Measurements from ENCODE around the gene LRP8.

Gene LRP8

DNA sequence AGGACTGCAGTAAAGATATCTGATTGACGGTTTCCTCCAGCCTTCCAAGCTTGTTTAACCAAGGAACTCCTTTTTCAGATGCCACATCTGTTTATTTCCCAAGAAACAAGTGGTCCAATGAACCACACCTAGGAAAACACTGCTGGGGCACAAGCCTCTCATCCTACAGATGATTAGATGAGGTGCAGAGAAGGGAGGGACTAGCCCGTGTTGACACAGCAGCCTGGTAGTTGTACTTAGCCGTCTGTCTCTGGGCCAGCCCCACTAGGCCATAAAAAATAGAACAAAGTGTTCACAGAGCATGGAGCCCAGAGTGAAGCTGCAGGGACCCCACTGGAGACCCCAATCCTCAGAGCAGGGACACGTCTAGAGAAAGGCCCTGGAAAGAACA, 32.1 kb downstream of the LRP8 start:
- no peak for DNase-seq
- H3K36me3 ChIP-seq, result peaks cover 55% of the 10 kb centered on the region
- TF ChIP-seq, protein P1, sequence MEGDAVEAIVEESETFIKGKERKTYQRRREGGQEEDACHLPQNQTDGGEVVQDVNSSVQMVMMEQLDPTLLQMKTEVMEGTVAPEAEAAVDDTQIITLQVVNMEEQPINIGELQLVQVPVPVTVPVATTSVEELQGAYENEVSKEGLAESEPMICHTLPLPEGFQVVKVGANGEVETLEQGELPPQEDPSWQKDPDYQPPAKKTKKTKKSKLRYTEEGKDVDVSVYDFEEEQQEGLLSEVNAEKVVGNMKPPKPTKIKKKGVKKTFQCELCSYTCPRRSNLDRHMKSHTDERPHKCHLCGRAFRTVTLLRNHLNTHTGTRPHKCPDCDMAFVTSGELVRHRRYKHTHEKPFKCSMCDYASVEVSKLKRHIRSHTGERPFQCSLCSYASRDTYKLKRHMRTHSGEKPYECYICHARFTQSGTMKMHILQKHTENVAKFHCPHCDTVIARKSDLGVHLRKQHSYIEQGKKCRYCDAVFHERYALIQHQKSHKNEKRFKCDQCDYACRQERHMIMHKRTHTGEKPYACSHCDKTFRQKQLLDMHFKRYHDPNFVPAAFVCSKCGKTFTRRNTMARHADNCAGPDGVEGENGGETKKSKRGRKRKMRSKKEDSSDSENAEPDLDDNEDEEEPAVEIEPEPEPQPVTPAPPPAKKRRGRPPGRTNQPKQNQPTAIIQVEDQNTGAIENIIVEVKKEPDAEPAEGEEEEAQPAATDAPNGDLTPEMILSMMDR (IDR thresholded peaks at IDR 0.05; ENCODE audit: low read depth, low read length), result no peak
- H3K4me3 ChIP-seq (ENCODE audit: low read depth, low read length), result no peak overlapping the region
- H3K27ac ChIP-seq, result peak overlapping the region; percentile 69
- H3K9me3 ChIP-seq (ENCODE audit: severe bottlenecking), result no peaks in the 10 kb centered on the region
- no peaks in the 10 kb centered on the region for H3K27me3 ChIP-seq (ENCODE audit: insufficient read depth, low read depth, severe bottlenecking)

DNA sequence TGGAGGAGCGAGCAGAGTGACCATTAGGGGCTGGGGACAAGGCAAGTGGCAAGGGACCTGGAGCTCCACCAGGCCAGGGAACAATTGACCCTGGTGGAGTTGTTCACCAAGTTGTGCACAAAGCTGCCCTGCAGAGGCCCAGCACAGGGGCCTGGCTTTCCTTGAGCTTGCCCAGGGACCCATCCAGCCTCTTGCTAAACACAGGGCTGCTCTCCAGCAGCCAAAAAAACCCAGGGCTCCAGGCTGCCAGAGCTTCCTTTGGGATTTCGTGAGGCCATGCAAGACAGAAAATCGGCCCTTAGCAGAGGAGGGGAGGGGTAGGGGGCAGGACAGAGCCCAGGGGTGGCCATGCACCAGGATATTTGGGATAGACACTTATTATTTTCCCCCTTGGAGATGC, 32.6 kb downstream of the LRP8 start:
- Histone ChIP-seq H3K9me3 (ENCODE audit: severe bottlenecking) (no peaks in the 10 kb centered on the region), H3K4me3 (ENCODE audit: low read depth, low read length) (no peak overlapping the region), H3K27me3 (ENCODE audit: insufficient read depth, low read depth, severe bottlenecking) (no peaks in the 10 kb centered on the region), H3K36me3 (peaks cover 55% of the 10 kb centered on the region), H3K27ac (peak overlapping the region; percentile 69)
- DNase-seq, result no peak
- TF ChIP-seq, protein P1 (IDR thresholded peaks at IDR 0.05; ENCODE audit: low read depth, low read length), result no peak

- Histone ChIP-seq H3K27me3 (ENCODE audit: insufficient read depth, low read depth, severe bottlenecking) (no peaks in the 10 kb centered on the region), H3K27ac (peak overlapping the region; percentile 69), H3K9me3 (ENCODE audit: severe bottlenecking) (no peaks in the 10 kb centered on the region), H3K4me3 (ENCODE audit: low read depth, low read length) (no peak overlapping the region), H3K36me3 (peaks cover 58% of the 10 kb centered on the region)
- TF ChIP-seq, protein P1 (IDR thresholded peaks at IDR 0.05; ENCODE audit: low read depth, low read length), result no peak
- peak; percentile 44 for DNase-seq
Measured at GRCh38 chr1:53294567-53294966, 33.3 kb downstream of the LRP8 start.

DNA sequence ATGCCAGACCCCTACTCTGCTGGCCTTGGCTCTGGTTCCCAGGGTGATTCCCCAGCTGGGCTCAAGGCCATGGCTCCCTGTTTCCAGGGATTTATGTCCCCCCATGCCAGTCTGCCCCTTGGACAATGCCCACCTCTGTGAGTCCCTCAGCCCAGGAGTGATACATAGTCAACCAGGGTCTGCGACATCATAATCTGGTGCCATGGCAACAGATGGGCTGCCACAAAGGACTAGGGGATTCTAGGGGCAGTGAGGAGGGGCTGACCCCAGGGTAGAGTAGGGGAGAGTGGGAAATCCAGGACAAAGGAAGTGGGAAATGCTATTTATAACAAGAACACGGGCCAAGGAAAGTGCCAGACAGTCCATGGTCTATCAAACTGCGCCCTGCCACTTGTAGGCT, 33.8 kb downstream of the LRP8 start:
- DNase-seq, result no peak
- TF ChIP-seq, protein P1 (IDR thresholded peaks at IDR 0.05; ENCODE audit: low read depth, low read length), result no peak
- Histone ChIP-seq H3K27ac (peak overlapping the region; percentile 69), H3K4me3 (ENCODE audit: low read depth, low read length) (no peak overlapping the region), H3K36me3 (peaks cover 57% of the 10 kb centered on the region), H3K27me3 (ENCODE audit: insufficient read depth, low read depth, severe bottlenecking) (no peaks in the 10 kb centered on the region), H3K9me3 (ENCODE audit: severe bottlenecking) (no peaks in the 10 kb centered on the region)

GRCh38 chr1:53293123-53293522, 34.7 kb downstream of the LRP8 start:
- no peak for DNase-seq
- Histone ChIP-seq H3K36me3 (peaks cover 52% of the 10 kb centered on the region), H3K4me3 (ENCODE audit: low read depth, low read length) (no peak overlapping the region), H3K9me3 (ENCODE audit: severe bottlenecking) (no peaks in the 10 kb centered on the region), H3K27ac (peak overlapping the region; percentile 37), H3K27me3 (ENCODE audit: insufficient read depth, low read depth, severe bottlenecking) (no peaks in the 10 kb centered on the region)
- TF ChIP-seq, protein P1 (IDR thresholded peaks at IDR 0.05; ENCODE audit: low read depth, low read length), result no peak

DNA sequence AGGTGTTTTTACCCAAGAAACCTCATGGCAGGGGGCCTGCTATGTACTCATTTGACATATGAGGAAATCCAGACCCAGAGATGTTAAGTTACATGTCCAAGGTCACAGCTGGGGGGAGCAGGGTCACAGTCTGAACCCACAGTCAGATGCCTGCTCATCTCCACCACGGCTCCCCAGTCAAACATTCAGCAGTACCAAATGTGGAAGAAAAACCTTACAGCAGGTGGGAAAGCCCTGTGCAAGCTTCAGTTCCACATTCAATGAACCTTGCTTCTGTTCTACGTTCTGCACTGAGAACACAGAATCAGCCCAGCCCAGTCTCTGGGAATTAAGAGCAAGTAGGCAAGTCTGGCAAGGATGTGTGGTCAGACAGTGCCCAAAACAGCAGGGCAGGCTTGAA, 35.2 kb downstream of the LRP8 start:
- DNase-seq, result no peak
- TF ChIP-seq, protein P1 (IDR thresholded peaks at IDR 0.05; ENCODE audit: low read depth, low read length), result no peak
- H3K4me3 ChIP-seq (ENCODE audit: low read depth, low read length), result no peak overlapping the region
- peaks cover 52% of the 10 kb centered on the region for H3K36me3 ChIP-seq
- H3K9me3 ChIP-seq (ENCODE audit: severe bottlenecking), result no peaks in the 10 kb centered on the region
- peak overlapping the region; percentile 37 for H3K27ac ChIP-seq
- H3K27me3 ChIP-seq (ENCODE audit: insufficient read depth, low read depth, severe bottlenecking), result no peaks in the 10 kb centered on the region

Data from WERI-Rb-1 (cell line).